Activated CD4-positive, alpha-beta T cell treated with anti-CD3 and anti-CD28 coated beads, Interleukin-10, Interleukin-2, amounts not matched to agents 100 ng/mL and 50 ng/mL, durations not matched to agents 16 hours and 8 hours (primary cell): Measurements from ENCODE around the gene KRT86.
"Not testable (repeated sequence)": the region's sequence is repeated elsewhere in the genome, so short reads cannot be mapped to it uniquely, and the experiment has no call there.

Experiments
- DNase-seq: peaks from one replicate; pipeline ENCODE4 v3.0.0-alpha.2; 2020

The KRT86 gene

DNA sequence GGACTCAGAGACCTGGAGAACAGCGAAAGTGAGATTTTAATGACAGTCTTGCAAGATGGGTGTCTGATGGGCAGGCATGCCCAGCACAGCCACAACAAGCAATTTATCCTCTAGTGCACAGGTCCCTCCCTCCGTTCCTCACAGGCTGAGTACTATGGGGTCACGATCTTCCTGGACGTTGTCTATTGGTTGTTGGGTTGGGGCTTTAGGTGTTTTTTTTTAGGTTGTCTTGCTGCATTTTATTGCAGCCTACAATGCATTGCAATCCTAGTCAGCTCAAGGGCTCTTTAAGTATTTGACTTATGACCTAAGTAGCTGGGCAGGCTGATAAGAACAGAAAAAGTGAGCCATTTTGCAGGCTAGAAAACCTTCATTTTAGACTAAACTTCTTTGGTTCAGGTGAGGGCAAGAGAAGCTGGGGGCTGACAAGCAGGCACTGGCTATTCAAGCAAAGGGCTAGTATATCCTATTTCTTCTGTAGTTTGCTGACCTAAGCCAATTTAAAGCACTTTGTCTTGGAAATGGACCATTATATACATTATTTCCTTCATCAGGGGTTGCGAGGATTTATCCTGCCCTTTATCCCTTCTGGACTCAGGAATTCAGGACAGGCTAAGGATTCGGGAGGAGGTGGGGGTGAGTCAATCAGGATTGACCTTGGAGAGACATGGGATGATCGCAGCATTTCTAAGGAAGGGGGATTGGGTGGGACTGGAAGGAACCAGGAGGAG lies 35.4 kb upstream of the KRT86 start:
- DNase-seq, result no peak

DNA sequence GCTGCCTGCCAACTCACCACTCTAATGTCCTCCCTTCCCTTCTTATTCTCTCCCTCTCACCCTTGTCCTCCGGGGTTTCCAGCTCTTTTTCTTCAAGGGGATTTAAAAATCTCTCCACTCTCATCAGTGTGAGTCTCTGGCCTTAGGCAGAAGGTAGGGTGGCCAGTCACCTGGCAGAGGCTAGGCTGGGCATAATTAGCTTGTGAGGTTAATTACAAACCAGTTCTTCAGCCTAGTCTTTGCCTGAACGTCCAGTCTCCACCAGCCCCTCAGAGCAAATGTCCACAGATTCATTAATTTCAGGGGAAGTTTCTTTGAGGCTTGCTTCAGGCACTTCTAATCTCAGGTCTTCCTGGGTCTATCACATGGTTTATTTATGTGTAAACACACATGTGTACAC lies 34.7 kb upstream of the KRT86 start:
- DNase-seq, result no peak

DNA sequence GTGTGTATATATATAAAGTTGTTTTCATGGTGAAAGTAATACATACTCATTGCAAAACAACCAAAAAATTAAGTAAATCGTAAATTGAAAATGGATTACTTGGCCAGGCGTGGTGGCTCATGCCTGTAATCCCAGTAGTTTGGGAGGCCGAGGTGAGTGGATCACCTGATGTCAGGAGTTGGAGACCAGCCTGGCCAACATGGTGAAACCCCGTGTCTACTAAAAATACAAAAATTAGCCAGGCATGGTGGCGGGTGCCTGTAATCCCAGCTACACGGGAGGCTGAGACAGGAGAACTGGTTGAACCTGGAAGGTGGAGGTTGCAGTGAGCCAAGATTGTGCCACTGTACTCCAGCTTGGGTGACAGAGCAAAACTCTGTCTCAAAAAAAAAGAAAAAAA lies 34.2 kb upstream of the KRT86 start:
- not testable (repeated sequence) for DNase-seq

DNA sequence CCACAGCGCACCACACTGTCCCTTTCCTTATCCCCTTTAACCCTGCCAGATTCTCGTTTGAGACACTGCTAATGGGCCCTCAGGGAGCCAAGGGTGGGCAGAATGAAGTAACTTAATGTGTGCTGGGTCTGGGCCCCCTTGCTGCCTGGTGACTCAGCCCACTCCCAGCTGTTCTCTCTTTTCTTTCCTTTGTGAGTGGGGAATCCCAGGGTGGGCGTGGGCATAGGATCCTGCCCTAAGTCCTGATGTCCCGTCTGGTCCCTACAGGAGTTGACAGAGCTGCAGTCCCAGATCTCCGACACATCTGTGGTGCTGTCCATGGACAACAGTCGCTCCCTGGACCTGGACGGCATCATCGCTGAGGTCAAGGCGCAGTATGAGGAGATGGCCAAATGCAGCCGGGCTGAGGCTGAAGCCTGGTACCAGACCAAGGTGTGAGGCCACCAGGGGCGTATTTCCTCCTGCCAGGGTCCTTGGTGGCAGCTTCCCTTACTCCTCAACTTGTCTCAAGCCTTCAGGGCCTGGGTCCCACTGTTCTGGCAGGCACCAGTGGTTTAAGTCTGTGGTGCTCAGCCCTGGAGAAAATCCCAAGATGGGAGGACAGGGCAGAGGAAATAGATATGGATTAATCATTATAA lies 33.1 kb upstream of the KRT86 start:
- DNase-seq, result no peak

DNA sequence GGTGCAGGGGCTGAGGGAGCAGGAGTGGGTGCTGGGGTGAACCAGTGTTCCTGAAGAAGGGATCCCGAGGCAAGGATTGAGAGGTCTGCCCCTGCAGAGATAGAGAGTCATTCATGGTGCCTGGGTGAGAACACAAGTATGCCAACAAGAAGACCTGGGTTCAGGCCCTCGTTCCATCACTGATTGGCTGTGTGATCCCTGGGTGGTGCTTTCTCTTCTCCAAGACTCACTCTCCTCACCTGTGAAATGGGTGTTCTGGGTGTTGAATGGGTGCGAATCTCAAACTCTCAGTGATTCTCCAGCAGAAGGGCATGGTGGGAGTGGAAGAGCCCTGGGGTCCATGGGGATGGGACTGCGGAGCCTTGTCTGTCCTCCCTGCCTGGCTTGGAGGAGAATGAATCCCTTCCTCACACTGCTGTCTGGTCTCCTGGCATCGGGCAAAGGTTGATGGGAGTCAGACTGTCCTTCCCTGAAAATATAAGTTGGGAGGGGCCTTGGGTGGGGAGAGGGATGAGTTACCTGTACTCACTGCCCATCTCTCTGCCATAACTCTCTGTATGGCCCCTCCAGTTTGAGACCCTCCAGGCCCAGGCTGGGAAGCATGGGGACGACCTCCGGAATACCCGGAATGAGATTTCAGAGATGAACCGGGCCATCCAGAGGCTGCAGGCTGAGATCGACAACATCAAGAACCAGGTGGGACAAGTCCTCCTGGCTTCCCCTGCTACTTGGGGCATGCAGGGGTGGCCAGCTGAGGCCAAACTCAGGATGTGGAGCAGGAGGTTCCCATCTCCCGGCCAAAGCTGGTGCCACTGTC lies 31.8 kb upstream of the KRT86 start:
- no peak for DNase-seq

DNA sequence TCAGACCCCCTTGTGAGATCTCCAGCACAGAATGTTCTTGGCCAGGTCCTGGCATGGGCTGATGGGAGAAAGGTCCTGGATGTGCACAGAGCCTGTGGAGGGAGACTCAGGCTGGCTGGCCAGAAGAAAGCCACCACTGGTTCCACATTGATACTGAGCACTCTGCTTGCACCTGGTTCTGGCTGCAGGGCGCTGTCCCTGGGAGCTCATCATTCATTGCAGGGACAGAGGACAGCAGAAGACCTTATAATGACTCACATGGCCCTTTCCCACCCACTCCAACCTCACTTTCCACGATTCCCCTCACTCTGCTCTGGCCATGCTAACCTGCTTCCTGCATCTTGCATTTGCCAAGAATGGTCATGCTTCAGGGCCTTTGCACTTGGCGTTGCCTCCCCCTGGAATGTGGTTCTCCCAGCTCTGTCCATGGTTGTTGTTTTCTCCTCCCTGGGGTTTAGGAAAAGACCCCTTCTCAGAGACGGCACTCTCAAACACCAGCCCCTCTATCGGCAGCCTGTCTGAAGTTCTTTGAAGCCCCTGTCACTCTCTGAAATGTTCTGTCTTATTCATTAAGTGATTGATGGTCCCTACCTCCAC lies 31.1 kb upstream of the KRT86 start:
- no peak for DNase-seq

DNA sequence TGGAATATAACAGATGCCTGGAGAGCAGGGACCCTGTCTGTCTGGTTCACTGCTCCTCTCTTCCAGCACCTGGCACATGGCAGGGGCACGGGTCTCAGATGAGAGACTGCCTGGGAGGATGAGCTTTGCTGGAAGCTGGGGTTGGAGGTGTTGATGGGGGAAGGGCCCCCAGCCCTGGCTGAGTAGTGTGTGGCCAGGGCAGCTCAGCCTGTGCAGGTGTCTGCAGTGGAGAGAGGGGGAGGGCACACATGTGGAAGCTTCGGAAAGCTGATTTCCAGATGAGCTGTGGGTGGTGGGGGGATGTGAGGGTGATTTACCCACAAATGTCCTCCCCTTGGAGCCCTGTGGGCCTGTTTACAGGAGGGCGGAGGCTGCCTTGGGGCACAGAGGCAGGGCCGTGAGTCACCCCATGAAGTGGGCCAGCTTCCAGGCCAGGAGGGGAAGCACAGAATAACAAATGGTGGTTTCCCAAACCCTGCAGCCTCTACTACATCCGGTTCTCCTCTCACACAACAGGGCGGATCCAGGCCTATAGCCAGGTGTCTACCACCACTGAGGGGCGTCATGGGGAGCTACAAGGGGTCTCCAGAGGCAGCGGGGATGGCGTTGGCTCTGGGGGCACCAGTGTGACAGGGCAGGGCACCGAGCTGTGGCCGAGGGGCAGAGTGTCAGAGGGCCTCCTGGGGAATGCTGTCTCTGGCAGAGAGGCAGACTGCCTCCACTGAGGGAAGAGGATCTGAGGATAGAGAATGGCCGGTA lies 30.4 kb upstream of the KRT86 start:
- peak; percentile 83 for DNase-seq

DNA sequence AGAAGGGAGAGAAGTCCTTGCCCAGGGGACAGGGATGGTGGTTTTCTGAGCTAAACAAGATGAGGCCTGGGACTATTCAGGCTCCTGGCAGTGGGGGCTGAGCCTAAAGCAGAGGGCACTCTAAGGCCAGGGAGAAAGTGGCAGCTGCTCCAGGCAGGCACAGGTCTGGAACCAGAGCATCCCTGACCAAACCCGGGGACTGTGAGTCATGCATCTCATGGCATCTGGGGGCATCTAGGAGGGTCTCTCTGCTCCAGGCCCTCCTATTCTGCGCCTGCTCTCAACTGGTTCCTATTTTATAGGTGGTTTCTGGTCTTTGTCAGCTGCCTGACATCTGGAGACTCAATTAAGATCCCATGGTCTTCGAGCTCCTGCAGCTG lies 29.8 kb upstream of the KRT86 start:
- DNase-seq, result no peak

DNA sequence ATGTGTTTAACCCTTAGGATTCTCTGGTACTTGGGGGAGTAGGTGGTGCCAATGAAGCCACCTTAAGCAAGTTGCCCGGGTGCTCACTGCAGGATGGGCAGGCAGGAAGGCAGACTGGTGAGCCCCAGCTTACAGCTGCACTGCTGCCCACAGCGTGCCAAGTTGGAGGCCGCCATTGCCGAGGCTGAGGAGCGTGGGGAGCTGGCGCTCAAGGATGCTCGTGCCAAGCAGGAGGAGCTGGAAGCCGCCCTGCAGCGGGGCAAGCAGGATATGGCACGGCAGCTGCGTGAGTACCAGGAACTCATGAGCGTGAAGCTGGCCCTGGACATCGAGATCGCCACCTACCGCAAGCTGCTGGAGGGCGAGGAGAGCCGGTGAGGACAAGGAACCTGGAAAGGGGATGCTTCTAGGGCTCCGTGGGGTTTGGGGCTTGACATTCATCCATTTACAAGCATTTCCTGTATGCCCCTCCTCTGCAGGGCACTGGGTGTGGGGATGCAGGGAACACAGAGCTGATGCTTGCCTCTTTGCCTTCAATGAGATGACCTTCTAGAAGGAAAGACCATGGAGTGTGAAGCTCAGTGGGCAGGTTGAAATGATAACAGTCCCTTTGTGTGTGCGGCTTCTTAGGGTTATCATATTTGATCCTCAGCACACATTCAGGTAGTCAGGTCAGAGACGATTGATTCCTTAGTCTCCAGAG lies 29.0 kb upstream of the KRT86 start:
- no peak for DNase-seq

DNA sequence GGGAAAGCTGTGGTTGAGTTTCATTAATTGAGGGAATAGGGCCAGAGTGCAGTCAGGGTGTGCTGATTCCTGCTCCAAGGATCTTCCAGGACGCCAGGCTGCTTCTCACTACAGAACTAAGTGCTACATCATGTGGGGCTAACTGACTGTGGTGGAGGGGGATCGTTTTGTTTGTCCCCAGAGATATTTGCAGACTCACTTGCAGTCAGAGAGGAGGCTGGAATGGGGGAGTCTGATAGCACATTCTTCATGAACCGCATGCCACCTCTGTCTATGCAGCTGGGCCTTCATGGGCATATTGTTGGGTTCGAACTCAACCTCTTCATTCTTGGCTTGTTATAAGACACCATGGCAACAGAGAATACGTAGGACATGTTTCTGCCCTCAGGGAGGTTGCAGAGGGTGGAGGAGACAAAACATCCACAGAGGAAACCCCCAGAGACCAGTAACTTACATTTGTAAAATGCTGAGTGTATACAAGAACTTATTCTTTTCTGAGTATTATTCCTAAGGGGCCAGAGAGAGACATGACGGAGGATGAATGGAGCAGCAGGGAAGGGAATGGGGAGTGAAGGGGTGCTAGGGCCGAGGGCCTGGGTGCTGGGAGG lies 28.4 kb upstream of the KRT86 start:
- DNase-seq, result no peak

DNA sequence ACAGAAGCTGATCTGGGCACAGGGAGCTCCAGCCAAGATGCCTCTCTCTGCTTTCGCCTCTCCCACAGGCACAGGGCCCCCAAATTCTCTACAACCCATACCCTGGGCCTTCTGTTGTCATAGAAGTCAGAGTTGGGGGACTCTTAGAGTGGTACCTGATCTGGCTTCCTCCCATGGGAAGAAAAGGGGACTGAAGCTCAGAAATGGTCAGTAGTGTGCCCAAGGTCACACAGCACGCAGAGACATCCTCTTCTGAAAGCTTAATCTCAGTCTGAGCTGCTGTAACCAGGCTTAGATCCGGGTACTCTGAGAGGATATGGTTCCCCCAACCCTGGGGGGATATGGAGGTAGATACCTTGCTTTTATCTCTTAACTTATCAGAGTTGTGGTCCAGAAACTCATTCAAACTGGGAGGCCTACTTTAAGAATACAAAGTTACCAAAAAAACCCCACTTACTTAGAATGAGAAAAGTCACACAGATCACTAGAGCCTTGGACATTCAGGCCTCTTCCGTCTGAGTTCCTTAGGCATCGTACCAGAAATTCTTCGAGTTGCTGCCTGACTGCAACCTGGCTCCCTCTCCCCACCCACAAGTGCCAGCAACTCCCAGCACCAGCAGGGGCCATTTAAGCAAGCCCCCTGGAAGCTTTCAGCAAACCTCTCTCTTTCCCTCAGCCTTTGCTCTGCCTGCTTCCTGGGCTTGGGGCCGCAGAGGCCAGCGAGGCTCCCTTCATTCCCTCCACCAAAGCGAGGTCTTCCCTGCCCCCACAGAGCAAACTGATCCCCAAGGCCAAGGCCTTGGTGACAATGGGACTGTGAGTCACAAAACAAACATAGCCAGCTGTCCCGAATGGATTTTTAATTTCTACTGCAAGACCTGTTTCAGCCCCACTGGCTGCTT lies 27.5 kb upstream of the KRT86 start:
- peak; percentile 59 for DNase-seq

DNA sequence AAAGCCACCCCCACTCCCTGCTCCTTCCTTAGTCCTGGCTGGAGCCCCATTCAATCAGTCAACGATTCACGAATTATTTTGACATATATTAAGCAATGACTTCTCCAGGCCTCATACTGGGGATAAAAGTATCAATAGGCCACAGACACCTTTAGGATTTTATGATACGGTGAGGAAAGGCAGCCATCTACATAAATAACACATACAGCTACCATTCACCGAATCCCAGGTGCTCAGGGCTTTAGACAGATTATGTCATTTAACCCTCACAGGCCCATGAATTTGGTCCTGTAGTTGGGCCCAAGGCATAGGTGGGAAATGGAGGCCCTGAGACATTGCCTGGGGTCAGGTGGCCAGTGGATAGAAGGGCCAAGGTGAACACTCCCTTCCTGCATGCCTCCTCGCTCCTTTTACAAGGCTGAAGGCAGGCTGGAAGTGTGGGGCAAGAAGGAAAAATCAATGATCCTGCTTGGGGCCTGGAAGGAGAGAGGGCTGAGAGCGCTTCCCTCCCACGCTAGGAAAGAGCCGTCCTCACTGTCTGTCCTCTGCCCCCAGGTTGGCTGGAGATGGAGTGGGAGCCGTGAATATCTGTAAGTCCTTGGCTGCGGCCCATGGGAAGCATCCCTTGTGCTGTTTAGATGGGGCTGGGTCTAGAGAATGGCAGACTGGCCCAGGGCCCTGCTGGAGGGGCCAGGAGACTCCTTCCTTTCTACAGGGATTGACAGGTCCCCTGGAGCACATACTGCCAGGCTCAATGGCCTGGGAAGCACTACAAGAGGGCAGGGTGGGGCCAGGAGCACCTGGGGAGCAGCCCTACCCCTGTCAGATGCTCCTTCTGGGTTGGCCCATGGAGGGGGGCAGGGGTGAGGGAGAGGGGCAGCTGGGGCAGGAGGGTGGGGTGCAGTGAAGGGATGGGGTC lies 26.6 kb upstream of the KRT86 start:
- DNase-seq, result no peak

DNA sequence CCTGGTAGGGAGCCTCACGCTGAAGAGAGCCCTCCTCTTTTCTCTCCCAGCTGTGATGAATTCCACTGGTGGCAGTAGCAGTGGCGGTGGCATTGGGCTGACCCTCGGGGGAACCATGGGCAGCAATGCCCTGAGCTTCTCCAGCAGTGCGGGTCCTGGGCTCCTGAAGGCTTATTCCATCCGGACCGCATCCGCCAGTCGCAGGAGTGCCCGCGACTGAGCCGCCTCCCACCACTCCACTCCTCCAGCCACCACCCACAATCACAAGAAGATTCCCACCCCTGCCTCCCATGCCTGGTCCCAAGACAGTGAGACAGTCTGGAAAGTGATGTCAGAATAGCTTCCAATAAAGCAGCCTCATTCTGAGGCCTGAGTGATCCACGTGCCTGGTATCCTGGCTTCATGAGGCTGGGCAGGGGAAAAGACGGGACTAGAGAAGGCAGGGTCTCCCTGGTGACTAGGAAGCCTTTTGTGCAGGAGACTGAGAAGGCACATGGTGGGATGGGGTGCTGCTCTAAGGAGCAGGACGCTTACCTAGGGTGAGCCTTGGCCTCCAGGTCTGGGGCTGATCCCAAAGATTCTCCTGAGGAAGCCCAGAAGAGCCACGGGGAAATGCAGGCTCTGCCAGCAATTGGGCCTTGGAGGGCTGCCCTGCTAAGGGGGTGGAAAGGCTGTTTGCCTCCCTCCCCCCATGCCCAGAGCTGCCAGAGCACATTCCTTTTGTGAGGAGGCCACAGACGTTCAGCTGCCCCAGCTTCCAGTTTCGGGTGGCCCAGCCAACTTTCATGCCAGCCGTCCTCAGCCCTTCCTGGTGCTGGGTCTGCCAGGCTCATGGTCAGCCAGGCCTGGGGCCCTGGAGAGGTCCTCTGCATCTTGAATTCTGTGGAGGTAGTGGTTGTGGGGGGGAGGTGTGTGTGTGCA lies 25.6 kb upstream of the KRT86 start:
- DNase-seq, result no peak

DNA sequence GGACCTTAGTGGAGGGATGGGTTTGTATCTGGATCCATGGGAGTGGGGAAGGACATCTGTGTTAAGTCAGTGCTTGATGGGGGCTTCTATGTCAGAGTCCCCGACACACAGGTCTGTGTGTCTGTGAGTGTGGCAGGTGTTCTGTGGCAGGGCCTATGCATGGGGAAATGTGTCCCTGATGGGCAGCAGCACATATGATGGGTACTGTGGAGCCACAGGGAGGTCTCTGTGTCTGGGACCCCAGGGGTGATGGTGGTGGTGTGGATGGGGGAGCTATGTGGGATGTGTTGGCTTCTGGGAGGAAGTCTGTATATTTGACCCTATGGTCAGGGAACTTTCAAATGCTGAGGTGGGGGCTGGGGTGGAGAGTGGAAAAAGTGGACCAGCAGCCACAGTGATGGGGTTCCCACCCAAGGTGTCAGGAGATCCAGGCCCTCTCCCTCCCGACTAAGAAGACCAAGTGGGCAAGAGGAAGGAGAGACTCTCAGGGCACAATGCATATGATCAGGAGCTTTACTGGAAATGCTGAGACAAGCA lies 24.9 kb upstream of the KRT86 start:
- DNase-seq, result no peak

DNA sequence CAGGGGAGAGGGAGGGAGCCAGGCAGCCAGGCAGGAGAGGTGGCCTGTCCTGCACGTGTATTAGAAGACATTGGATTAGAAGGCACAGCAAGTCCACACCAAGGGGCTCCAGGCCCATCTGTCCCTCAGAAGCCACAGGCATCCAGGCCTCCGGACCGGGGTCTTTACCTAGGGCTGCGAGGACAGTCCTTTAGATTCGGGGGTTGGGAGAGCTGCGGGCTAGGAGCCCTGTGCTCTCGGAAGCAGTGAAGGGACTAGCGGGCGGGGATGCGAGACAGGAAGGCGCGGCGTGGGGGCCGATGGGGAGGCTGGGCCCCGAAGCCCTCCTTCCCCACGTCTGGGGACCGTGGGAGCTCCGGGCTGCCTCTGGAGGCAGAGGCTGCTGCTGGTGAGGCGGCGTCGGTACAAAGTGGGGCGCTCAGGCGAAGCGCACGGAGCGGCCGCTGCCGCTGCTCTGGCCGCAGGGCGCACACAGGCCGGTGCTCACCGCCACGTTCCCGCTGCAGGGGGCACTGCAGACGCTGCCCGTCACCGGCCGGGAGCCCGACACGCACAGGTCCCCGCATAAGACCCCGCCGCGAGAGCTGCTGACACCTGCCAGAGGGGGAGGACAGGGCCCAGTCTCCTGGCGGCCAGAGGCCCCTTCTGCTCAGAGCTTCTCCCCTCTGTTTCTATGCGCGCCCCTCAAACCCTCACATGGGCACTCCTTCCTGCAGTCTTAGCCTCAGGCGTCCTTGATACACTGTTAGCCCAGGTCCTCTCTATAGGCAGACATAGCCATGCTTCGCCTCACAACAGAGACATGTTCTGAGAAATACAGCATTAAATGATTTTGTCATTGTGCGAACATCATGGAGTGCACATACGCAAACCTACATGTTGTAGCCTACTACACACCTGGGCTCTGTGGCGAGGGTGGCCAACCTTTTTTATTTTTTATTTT lies 24.1 kb upstream of the KRT86 start:
- DNase-seq, result no peak

DNA sequence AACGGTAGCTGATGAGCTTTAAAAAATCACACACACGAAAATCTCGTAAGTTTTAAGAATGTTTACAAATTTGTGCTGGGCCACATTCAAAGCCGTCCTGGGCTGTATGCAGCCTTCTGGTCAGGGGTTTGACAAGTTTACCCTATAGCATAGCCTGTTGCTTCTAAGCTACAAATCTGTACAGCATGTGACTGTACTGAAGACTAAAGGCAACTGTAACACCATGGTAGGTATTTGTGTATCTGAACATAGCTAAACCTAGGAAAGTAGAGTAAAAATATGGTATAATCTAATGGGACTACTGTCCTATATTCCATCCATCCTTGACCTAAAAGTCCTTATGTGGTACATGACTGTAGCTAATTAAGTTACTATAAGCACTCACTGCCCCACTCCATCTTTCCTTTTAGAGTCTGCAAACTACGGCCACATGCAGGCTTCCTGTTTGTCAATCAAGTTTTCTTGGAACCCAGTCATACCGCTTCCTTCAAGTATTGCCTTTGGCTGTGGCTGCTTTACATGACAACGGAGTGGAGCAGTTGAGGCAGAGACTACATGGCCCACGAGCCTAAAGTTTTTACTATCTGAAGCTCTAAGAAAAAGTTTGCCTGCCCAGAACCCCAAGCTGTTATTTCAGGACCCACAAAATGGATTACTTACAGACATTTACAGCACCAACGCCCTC lies 22.9 kb upstream of the KRT86 start:
- peak; percentile 72 for DNase-seq
